Naive B cell (primary cell): ENCODE results near the gene CYFIP1. TPM values are rescaled to one million over a fixed set of nuclear protein-coding genes. Genes with fewer than 3 reads are reported as not detected.
A peak's percentile ranks its signal among the peaks of the same experiment; 100 is the strongest.

Source experiments
- ATAC-seq, 2 donors: fragments of 150-1000 bp; cut with Tn5 transposase; 2 replicates each; pipeline ENCODE4 v1.10.0; 2021; ENCODE audit warnings: low read depth in 2 of 2, mild to moderate bottlenecking in 2 of 2, moderate library complexity in 2 of 2
- DNase-seq: peaks from one replicate; pipeline ENCODE4 v3.0.0; 2022
- H3K27ac Mint-ChIP-seq, 6 donors: one replicate each; pipeline ENCODE4 v1.8.0; 2020 to 2022; ENCODE audit warnings: mild to moderate bottlenecking in 6 of 6, mixed read lengths in 6 of 6, moderate library complexity in 5 of 6, inconsistent platforms in 2 of 6
- H3K27me3 Mint-ChIP-seq, 3 donors: one replicate each; pipeline ENCODE4 v1.8.0; 2021 to 2022; ENCODE audit warnings: mixed read lengths in 3 of 3, mild to moderate bottlenecking in 1 of 3
- H3K36me3 Mint-ChIP-seq, 2 donors: one replicate each; pipeline ENCODE4 v1.8.0; 2020 to 2022; ENCODE audit warnings: mixed read lengths in 2 of 2, inconsistent platforms in 1 of 2, mild to moderate bottlenecking in 1 of 2
- H3K4me1 Mint-ChIP-seq, 3 donors: one replicate each; pipeline ENCODE4 v1.8.0; 2020 to 2022; ENCODE audit warnings: mixed read lengths in 3 of 3, inconsistent platforms in 1 of 3, mild to moderate bottlenecking in 1 of 3, moderate library complexity in 1 of 3
- H3K4me3 Mint-ChIP-seq, 8 donors: one replicate each; pipeline ENCODE4 v1.8.0; 2020 to 2022; ENCODE audit warnings: mild to moderate bottlenecking in 8 of 8, mixed read lengths in 8 of 8, moderate library complexity in 8 of 8, inconsistent platforms in 2 of 8
- H3K9me3 Mint-ChIP-seq, 7 donors: one replicate each; pipeline ENCODE4 v1.8.0; 2020 to 2022; ENCODE audit warnings: mixed read lengths in 7 of 7, mild to moderate bottlenecking in 5 of 7, inconsistent platforms in 2 of 7, moderate library complexity in 1 of 7
- polyA plus RNA-seq, 6 donors: library from polyadenylated mRNA; unstranded; fragments of 300-500 nt; fragmentation: Illumina TruSeq; gene quantifications; one replicate each; pipeline ENCODE4 v1.2.3, GENCODE V29; 2021; ENCODE audit warnings: low read depth in 6 of 6

Gene CYFIP1
- polyA plus RNA-seq, 6 donors from 2014 or later: 0.56 to 2.1 (median 0.86) TPM; not detected in 1

DNA sequence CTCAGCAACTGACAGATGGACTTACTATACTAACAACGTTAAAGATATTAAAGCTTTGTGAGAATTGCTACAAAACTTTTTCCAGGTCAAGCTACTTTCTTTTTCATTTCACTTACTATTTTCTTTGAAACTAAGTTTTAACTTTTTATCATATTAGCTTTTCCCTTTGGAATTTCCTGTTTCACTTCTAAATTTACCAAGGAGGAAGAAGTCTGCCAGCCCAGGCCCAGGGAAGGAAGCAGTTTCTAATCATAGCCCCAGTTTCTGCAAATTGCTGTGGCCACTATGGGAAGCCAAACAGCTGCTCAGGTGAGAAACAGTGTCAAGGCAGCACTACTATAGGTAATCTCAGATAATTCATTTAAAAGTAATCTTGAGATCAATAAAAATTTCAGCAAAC, 18.4 kb downstream of the CYFIP1 start:
- Mint-ChIP-seq H3K9me3 (no peaks in the 10 kb centered on the region), H3K4me3 (no peak overlapping the region), H3K36me3 (no peaks in the 10 kb centered on the region), H3K4me1 (peaks cover 7 to 27% (median 12%) of the 10 kb centered on the region in 3 donors), H3K27me3 (peaks cover 5 to 14% (median 8%) of the 10 kb centered on the region in 3 donors), H3K27ac (no peak overlapping the region)
- ATAC-seq: no peak
- DNase-seq: no peak

GRCh38 chr15:22960556-22960955, 19.6 kb downstream of the CYFIP1 start:
- no peaks in the 10 kb centered on the region for H3K36me3 Mint-ChIP-seq
- ATAC-seq: no peak
- peaks cover 7 to 27% (median 12%) of the 10 kb centered on the region in 3 donors for H3K4me1 Mint-ChIP-seq
- peak overlapping the region in 1 of 6 donors; percentile 42 for H3K27ac Mint-ChIP-seq
- peaks cover 5 to 15% (median 14%) of the 10 kb centered on the region in 3 donors for H3K27me3 Mint-ChIP-seq
- DNase-seq: no peak
- H3K9me3 Mint-ChIP-seq: no peaks in the 10 kb centered on the region
- H3K4me3 Mint-ChIP-seq: no peak overlapping the region

DNA sequence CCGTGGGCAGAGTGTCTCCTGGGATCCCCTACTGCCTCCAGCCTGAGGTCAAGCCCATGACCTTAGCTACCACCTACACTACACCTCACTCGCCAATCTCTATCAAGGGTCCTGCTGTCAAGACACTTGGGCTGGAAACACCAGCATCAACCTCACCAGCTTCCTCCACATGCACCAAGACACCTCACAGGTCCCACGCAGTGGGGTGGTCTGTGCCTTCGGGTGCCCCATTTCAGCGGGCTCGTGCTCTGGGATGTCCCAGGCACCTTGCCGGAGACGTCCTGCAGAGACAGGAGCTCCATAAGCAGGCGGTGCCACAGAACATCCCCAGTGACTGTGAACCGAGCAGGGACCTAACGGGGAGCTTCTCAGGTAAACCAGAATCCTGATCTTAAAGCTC, 20.0 kb downstream of the CYFIP1 start:
- H3K4me1 Mint-ChIP-seq: peaks cover 7 to 27% (median 12%) of the 10 kb centered on the region in 3 donors
- no peak for ATAC-seq
- H3K27ac Mint-ChIP-seq: peak overlapping the region in 1 of 6 donors; percentile 78
- H3K27me3 Mint-ChIP-seq: peaks cover 5 to 15% (median 14%) of the 10 kb centered on the region in 3 donors
- H3K4me3 Mint-ChIP-seq: peak overlapping the region in 1 of 8 donors; percentile 57
- no peak for DNase-seq
- no peaks in the 10 kb centered on the region for H3K9me3 Mint-ChIP-seq
- no peaks in the 10 kb centered on the region for H3K36me3 Mint-ChIP-seq

DNA sequence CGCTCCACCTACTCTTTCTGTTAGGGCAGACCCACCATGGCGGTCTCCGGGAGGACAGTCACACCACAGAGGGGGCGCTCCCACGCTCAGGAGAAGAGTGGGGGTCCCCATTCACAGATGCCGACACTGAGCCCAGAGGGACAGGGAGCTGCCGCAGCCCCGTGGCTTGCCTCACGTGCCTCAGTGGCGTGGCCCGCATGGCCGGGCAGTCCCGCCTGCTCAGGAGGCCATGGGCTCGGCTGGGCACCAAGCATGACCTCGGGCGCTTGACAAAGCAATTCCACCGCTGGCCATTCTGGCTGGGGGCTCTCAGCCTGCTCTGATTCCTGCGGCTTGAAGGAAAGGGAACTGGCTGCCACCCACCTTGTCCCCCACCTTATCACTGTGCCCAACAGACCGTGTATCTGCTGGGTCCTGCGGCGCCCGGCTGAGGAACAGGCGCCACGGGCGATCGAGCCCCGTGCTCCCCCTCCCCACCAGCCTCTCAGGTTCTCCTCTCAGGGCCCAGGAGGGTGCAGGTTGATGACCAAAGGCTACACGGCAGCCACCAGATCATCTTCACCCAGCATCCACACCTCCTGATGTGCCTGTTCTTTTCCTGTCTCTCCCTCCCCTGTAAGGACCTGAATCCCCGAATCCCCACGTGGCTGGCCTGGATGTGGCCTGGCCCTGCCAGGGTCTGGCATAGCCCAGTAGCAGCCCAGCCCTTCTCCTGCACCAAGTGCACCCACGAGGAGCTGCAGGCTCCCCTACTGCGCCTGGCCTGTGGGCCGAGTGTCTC, 20.7 kb downstream of the CYFIP1 start:
- no peak for DNase-seq
- Mint-ChIP-seq H3K4me1 (peaks cover 7 to 27% (median 12%) of the 10 kb centered on the region in 3 donors), H3K4me3 (peak overlapping the region in 2 of 8 donors; percentile 71 to 78), H3K27me3 (peaks cover 5 to 15% (median 13%) of the 10 kb centered on the region in 3 donors), H3K9me3 (no peaks in the 10 kb centered on the region), H3K36me3 (no peaks in the 10 kb centered on the region), H3K27ac (no peak overlapping the region)
- no peak for ATAC-seq

DNA sequence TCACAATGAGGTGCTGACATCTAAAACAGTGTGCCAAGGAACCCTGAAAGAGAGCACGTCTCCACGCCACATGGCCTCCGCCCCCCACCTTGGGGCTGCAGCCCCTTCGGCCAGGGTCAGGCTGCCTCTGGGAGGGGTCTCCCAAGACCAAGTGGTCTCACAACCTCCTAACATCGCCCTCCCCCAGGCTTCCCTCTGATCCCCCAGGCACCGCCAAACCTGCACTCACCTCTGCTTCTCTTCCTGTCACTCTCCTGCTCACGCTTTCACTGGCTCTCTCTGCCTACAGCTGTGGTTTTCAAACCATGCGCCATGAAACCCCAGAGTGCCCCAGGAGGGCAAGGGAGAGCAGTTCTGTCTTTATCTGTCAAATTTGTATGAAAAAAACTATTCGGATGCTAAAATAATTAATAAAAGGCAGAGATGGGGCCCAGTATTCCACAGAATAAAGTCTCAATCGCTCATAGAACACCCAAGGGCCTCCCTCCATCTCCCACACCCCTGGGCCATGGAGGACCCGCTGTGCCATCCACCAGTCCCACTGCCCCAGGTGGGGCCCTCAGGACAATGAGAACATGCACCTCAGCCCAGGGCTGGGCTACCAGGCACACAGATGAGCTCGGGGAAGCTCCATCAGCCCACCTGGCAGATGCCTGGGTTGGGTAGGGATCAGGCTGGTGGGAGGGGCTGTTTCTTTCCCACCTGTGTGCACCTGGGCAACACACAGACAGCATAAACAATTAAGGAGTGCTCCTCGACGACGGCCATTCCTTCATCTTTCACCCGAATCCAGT, 21.5 kb downstream of the CYFIP1 start:
- Mint-ChIP-seq H3K9me3 (no peaks in the 10 kb centered on the region), H3K36me3 (no peaks in the 10 kb centered on the region), H3K27ac (peak overlapping the region in 1 of 6 donors; percentile 87), H3K4me3 (peak overlapping the region in 2 of 8 donors; percentile 25 to 71), H3K4me1 (peaks cover 7 to 27% (median 12%) of the 10 kb centered on the region in 3 donors), H3K27me3 (peaks cover 5 to 15% (median 9%) of the 10 kb centered on the region in 3 donors)
- ATAC-seq (no peak), DNase-seq (no peak)

DNA sequence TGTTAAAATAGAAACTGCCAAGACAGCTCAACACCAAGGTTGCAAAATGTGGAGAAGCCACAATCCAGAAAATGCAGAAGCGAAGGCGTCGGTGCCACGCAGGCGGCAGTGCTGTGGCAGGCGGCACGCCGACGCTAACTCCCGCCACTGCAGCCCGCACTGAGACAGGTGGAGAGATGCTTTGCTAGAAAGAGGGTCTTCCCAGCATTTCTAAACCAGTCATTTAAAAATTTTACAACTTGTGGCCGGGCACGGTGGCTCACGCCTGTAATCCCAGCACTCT, 23.2 kb downstream of the CYFIP1 start:
- Mint-ChIP-seq H3K4me3 (no peak overlapping the region), H3K9me3 (no peaks in the 10 kb centered on the region), H3K4me1 (peaks cover 7 to 20% (median 12%) of the 10 kb centered on the region in 3 donors), H3K36me3 (no peaks in the 10 kb centered on the region), H3K27ac (peak overlapping the region in 1 of 6 donors; percentile 83), H3K27me3 (peaks cover 5 to 16% (median 15%) of the 10 kb centered on the region in 3 donors)
- ATAC-seq: no peak
- DNase-seq: no peak

DNA sequence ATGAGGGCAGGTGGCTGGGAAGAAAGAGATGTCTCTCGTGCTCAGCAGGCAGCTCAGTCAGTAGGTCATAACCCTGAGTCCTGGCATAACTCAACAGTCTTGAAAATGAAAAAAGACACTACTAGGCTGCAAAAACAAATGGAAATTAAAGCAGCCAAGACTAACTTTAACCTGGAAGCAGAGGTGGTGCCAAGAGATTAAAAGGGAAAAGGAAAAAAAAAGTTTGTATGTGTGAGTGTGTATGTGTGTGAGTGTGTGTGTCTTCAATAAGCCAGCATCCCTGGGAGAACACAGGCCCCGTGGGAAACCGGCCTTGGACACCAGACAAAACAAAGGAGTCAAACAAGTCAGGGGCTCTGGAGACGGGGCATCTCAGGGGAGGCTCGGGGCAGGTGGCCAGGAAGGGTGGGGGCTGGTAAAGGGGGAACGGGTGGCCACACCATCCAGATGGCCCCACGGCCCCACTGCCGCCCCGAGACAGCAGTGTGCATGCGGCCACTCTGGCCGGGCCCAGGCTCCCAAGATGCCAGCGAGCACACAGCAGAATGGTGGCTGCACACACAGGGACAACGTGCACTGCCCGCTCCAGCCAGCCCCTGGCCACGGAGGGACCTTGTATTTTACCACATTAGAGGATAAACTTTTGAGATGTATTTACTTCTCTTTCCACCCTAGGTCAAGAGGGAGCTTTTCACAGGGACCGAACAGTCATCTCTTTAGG, 23.8 kb downstream of the CYFIP1 start:
- no peaks in the 10 kb centered on the region for H3K9me3 Mint-ChIP-seq
- no peak for ATAC-seq
- no peak for DNase-seq
- H3K27ac Mint-ChIP-seq: peak overlapping the region in 1 of 6 donors; percentile 32
- peaks cover 7 to 20% (median 12%) of the 10 kb centered on the region in 3 donors for H3K4me1 Mint-ChIP-seq
- H3K36me3 Mint-ChIP-seq: no peaks in the 10 kb centered on the region
- H3K4me3 Mint-ChIP-seq: no peak overlapping the region
- peaks cover 5 to 16% (median 15%) of the 10 kb centered on the region in 3 donors for H3K27me3 Mint-ChIP-seq

DNA sequence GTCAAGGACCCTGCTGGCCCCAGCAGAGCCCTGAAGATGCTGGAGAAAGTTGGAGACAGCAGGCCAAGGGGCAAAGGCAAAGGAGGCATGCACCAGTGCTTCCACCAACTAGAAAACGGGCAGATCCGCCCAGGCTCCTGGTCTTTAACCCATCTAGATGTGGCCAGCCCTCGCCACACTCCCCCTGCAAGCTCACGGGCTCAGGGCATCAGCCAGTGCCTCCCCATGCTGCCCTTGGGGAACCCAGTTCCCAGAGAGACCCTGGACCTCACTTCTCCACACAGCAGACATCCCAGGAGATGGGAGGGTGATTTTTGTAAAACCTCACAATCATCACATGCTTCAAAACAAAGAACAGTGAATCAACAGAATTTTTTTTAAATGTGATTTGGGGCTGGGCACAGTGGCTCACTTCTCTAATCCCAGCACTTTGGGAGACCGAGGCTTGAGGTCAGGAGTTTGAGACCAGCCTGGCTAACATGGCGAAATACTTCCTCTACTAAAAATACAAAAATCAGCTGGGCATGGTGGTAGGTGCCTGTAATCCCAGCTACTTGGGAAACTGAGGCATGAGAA, 24.5 kb downstream of the CYFIP1 start:
- Mint-ChIP-seq H3K9me3 (no peaks in the 10 kb centered on the region), H3K4me1 (peaks cover 7 to 20% (median 12%) of the 10 kb centered on the region in 3 donors), H3K36me3 (no peaks in the 10 kb centered on the region), H3K27me3 (peaks cover 5 to 17% (median 15%) of the 10 kb centered on the region in 3 donors), H3K4me3 (no peak overlapping the region), H3K27ac (no peak overlapping the region)
- DNase-seq (no peak), ATAC-seq (no peak)

DNA sequence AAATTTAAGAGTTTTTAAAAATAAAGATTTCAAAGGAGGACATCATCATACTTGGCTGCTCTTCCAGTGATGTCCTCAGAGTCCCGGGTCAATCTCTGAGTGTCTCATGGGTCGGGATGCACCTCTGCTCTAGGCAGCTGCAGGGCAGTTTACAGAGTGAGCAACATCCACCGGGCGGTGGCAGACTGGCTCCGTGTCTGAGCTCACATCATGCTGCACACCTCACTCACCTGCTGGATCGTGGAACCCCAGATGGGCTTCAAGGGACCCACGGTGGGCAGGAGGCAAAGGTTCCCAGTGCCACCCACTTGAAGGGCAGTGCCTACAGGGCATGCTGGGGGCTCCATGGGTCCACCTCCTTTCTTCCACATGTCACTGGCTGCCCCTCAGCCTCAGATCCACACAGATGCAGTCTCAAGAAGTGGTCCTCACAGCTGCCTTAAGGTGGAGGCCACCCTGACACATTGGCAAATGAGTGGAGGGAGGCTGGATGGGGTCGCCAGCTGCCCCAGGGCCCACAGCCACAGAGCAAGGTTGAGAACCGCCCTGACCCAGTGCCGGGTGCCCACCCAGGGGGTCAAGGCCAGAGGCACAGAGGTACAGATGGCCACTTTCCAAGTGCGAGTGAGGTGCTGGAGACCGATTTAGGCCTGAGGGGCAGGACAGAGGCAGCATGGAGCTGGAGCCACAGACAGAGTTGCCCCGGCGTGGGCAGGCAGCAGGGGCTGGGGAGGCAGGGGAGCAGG, 25.2 kb downstream of the CYFIP1 start:
- peaks cover 5 to 20% (median 10%) of the 10 kb centered on the region in 3 donors for H3K27me3 Mint-ChIP-seq
- H3K27ac Mint-ChIP-seq: peak overlapping the region in 1 of 6 donors; percentile 64
- no peak for DNase-seq

GRCh38 chr15:22954326-22954725, 25.8 kb downstream of the CYFIP1 start:
- Mint-ChIP-seq H3K36me3 (no peaks in the 10 kb centered on the region), H3K9me3 (no peaks in the 10 kb centered on the region), H3K27ac (no peak overlapping the region), H3K4me3 (no peak overlapping the region), H3K4me1 (peaks cover 6 to 18% (median 7%) of the 10 kb centered on the region in 3 donors), H3K27me3 (peaks cover 5 to 19% (median 8%) of the 10 kb centered on the region in 3 donors)
- DNase-seq: no peak
- no peak for ATAC-seq

More for the DNA sequence above, 25.2 kb downstream of the CYFIP1 start:
- H3K4me1 Mint-ChIP-seq: peaks cover 7 to 19% (median 9%) of the 10 kb centered on the region in 3 donors
- no peaks in the 10 kb centered on the region for H3K36me3 Mint-ChIP-seq
- ATAC-seq: no peak
- no peak overlapping the region for H3K4me3 Mint-ChIP-seq
- H3K9me3 Mint-ChIP-seq: no peaks in the 10 kb centered on the region

DNA sequence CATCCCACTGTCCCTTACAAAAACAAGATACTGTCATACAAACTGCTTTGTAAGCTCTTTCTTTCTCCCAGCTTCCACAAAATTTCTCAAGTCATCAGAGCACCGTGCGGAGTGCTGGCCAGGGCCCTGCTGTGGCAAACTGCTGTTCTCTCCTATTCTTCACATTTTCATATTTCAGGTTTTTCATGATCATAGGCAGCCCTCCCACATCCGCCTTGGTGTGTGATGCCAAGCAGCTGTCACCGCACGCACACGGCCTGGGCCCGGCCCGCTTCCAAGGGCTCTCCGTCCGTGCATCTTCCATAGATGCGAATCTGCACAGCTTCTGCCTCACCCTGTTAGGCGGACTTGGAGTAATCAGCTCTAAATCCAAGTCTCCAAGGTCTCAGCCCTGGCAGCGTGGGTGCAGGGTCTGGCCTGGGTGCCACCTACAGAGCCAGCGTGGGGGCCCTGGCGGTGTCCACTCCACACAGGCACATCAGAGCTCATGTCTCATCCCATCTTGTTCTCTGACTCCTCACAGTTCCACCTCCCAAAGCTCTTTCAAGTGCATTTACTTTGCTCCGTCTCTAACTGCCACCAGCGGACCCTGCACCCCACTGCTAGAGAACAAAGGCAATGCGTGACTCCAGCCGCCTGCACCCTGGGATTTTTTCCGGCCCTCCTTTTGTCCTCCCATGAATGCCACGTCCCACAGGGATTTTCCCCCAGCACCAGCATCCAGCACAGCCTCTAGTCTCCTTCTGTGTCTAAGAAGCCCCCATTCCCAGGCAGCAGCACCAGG, 27.2 kb downstream of the CYFIP1 start:
- H3K4me3 Mint-ChIP-seq: peak overlapping the region in 2 of 8 donors; percentile 32 to 54

More for the DNA sequence above, 27.2 kb downstream of the CYFIP1 start:
- no peak for DNase-seq
- Mint-ChIP-seq H3K4me1 (peaks cover 12 to 14% (median 12%) of the 10 kb centered on the region in 3 donors), H3K9me3 (no peaks in the 10 kb centered on the region), H3K27ac (peak overlapping the region in 1 of 6 donors; percentile 72), H3K36me3 (no peaks in the 10 kb centered on the region), H3K27me3 (peaks cover 7 to 22% (median 14%) of the 10 kb centered on the region in 3 donors)
- no peak for ATAC-seq
